Stomach (tissue), 9 donors: ENCODE measurements around the gene ZNF419. TPM values are rescaled to one million over a fixed set of nuclear protein-coding genes. Genes with fewer than 3 reads are reported as not detected.
A peak's percentile ranks its signal among the peaks of the same experiment; 100 is the strongest.
"Not testable (repeated sequence)": the region's sequence is repeated elsewhere in the genome, so short reads cannot be mapped to it uniquely, and the experiment has no call there.

Experiments
- DNase-seq, 2 donors: peaks; one replicate each; pipeline versions ENCODE4 v3.0.0 to v3.0.0-alpha.2; 2013 to 2019
- H3K27ac ChIP-seq, 5 donors: fragments of 200-600 bp in 4 of 5; sonication (generic) in 4 of 5; one replicate each; pipeline ENCODE4 v1.5.1; 2013 to 2019; ENCODE audit warnings: mild to moderate bottlenecking in 1 of 5, moderate library complexity in 1 of 5
- H3K27me3 ChIP-seq, 3 donors: fragments of 200-600 bp; sonication (generic); one replicate each; pipeline ENCODE4 v1.5.1; 2017 to 2019; ENCODE audit warnings: mixed run types in 1 of 3
- H3K36me3 ChIP-seq, 4 donors: fragments of 200-600 bp; sonication (generic); 1 replicate in 3 of 4; 2 replicates in 1 of 4; pipeline ENCODE4 v1.5.1; 2016 to 2019
- H3K4me1 ChIP-seq, 4 donors: fragments of 200-600 bp; sonication (generic); one replicate each; pipeline ENCODE4 v1.5.1; 2016 to 2019
- H3K4me3 ChIP-seq, 4 donors: fragments of 200-600 bp; sonication (generic) in 3 of 4; one replicate each; pipeline ENCODE4 v1.5.1; 2016 to 2019; ENCODE audit warnings: mild to moderate bottlenecking in 1 of 4
- H3K9me3 ChIP-seq, 4 donors: fragments of 200-600 bp; sonication (generic); one replicate each; pipeline ENCODE4 v1.5.1; 2016 to 2019
- EP300 ChIP-seq: sonication (generic); formaldehyde crosslinking; IDR thresholded peaks from one replicate; pipeline ENCODE4 v1.6.1; 2017; ENCODE audit warnings: antibody characterized with exemption
- POLR2A ChIP-seq, 4 donors: fragments of 450-650 bp; IDR thresholded peaks; one replicate each; pipeline ENCODE4 v1.6.1; 2016; ENCODE audit warnings: antibody characterized with exemption in 4 of 4, control low read depth in 2 of 4, mild to moderate bottlenecking in 1 of 4, moderate library complexity in 1 of 4
- POLR2AphosphoS5 ChIP-seq, 3 donors: sonication (generic); formaldehyde crosslinking; IDR thresholded peaks; one replicate each; pipeline ENCODE4 v1.6.1; 2016; ENCODE audit warnings: antibody characterized with exemption in 3 of 3
- WGBS, 5 donors: extraction: QIAGEN DNeasy Blood & Tissue Kit in 3 of 5; methylation state at CpG; one replicate each; pipeline versions ENCODE4 v1.1.5 to v1.1.7; 2013 to 2018; 5-methylcytosine and 5-hydroxymethylcytosine counted together
- intact Hi-C: fragments of 100-400 bp; cut with DNase I; formaldehyde crosslinking; loops from one replicate; pipeline ENCODE4 v1.15.1; 2023; ENCODE audit warnings: low total_unique reads
- polyA plus RNA-seq, 3 donors: library from polyadenylated mRNA; stranded (reverse); fragments of 200-250 nt; gene quantifications; one replicate each; pipeline ENCODE4 v1.2.3, GENCODE V29; 2013
- total RNA-seq, 5 donors: library from RNA; depleted of rRNA; stranded (reverse); fragments of >200 nt; gene quantifications; one replicate each; pipeline versions ENCODE4 v1.1.0 to v1.2.3, GENCODE V29; 2014 to 2016
- TF ChIP-seq, protein P1 (sequence below), 7 experiments: fragments of 450-650 bp in 4 of 7; fragments of 200-600 bp in 3 of 7; sonication (generic) in 3 of 7; IDR thresholded peaks; one replicate each; pipeline ENCODE4 v1.5.1; 2016 to 2019; ENCODE audit warnings: antibody characterized with exemption in 7 of 7, control low read depth in 2 of 7, mild to moderate bottlenecking in 1 of 7
- donor health status: healthy with polysubstance abuse.
- donor health status: Bipolar disorder and iron deficiency.
- donor health status: healthy.

ZNF419 gene
- total and polyA plus RNA-seq, 8 donors = 1.3 to 23.9 (median 4.6) TPM; not detected in 1

- DNase-seq = no peak
- no peak overlapping the region for H3K4me3 ChIP-seq
- H3K27me3 ChIP-seq = no peaks in the 10 kb centered on the region
- peaks cover 6 to 91% (median 65%) of the 10 kb centered on the region in 4 donors for H3K9me3 ChIP-seq
- intact Hi-C loops = no loop called here
- H3K36me3 ChIP-seq = peaks cover 27 to 86% (median 59%) of the 10 kb centered on the region in 4 donors
- peaks cover 0 to 3% (median under 1%) of the 10 kb centered on the region in 4 donors for H3K4me1 ChIP-seq
- no peak overlapping the region for H3K27ac ChIP-seq
- no peak for TF ChIP-seq POLR2AphosphoS5 (IDR thresholded peaks at IDR 0.05)
- TF ChIP-seq, protein P1, sequence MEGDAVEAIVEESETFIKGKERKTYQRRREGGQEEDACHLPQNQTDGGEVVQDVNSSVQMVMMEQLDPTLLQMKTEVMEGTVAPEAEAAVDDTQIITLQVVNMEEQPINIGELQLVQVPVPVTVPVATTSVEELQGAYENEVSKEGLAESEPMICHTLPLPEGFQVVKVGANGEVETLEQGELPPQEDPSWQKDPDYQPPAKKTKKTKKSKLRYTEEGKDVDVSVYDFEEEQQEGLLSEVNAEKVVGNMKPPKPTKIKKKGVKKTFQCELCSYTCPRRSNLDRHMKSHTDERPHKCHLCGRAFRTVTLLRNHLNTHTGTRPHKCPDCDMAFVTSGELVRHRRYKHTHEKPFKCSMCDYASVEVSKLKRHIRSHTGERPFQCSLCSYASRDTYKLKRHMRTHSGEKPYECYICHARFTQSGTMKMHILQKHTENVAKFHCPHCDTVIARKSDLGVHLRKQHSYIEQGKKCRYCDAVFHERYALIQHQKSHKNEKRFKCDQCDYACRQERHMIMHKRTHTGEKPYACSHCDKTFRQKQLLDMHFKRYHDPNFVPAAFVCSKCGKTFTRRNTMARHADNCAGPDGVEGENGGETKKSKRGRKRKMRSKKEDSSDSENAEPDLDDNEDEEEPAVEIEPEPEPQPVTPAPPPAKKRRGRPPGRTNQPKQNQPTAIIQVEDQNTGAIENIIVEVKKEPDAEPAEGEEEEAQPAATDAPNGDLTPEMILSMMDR (IDR thresholded peaks at IDR 0.05) = no peak
- TF ChIP-seq EP300 = no peak
- WGBS, 5 donors = 64 to 91% (median 86%) methylated on average over 4 of the region's 4 CpGs
These were observed 18.6 kb downstream of the ZNF419 start for GRCh38 chr19:57506163-57506562.

DNA sequence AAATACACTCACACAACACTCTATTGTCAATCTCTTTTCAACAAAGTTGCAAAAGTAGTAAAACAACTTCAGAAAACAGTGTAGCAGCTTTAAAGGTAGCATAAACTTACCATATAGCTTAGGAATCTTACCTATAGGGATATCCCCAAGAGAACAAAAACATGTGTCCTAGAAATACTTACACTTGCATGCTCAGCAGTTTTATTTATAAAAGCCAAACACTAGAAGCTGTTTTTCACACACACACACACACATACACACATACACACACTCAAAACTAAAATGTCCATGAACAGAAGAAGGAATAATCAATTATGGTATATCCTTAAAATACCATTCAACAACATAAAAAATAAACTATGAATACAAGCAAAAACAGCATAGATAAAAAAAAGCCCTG is 23.9 kb downstream of the ZNF419 start:
- intact Hi-C loops = no loop called here
- H3K27me3 ChIP-seq = no peaks in the 10 kb centered on the region
- H3K36me3 ChIP-seq = peaks cover 11 to 73% (median 46%) of the 10 kb centered on the region in 4 donors
- peaks cover 17 to 96% (median 81%) of the 10 kb centered on the region in 4 donors for H3K9me3 ChIP-seq
- no peak for TF ChIP-seq POLR2A (IDR thresholded peaks at IDR 0.05)
- no peak for TF ChIP-seq POLR2AphosphoS5 (IDR thresholded peaks at IDR 0.05)
- TF ChIP-seq, protein P1 (IDR thresholded peaks at IDR 0.05) = no peak
- no peak for TF ChIP-seq EP300
- H3K27ac ChIP-seq = no peak overlapping the region
- no peak overlapping the region for H3K4me3 ChIP-seq
- H3K4me1 ChIP-seq = no peaks in the 10 kb centered on the region
- DNase-seq = no peak

GRCh38 chr19:57512845-57513244 is 25.3 kb downstream of the ZNF419 start:
- peak in 1 of 2 donors; percentile 13 for DNase-seq
- TF ChIP-seq POLR2A (IDR thresholded peaks at IDR 0.05) = no peak
- no peaks in the 10 kb centered on the region for H3K27me3 ChIP-seq
- no peak overlapping the region for H3K27ac ChIP-seq
- no peaks in the 10 kb centered on the region for H3K4me1 ChIP-seq
- intact Hi-C loops = no loop called here
- peaks cover 0 to 73% (median 39%) of the 10 kb centered on the region in 4 donors for H3K36me3 ChIP-seq
- 94 to 99% (median 94%) methylated on average over 6 of the region's 6 CpGs for WGBS, 5 donors
- no peak overlapping the region for H3K4me3 ChIP-seq
- H3K9me3 ChIP-seq = peaks cover 14 to 96% (median 76%) of the 10 kb centered on the region in 4 donors

DNA sequence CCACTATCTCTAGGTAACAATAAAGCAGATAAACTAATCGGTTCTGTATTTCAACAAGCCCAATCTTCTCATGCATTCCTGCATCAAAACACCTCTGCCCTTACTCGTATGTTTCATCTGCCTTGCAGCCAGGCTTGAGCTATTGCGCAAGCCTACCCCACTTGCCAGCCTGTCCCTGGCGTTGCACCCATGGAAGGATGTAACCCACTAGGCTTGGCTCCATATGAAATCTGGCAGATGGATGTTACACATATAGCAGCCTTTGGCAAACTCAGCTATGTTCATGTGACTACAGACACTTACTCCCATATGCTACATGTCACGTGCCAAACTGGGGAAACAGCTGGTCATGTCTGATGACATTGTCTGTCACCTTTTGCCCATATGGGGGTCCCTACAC is 27.7 kb downstream of the ZNF419 start:
- Histone ChIP-seq H3K4me1 (no peaks in the 10 kb centered on the region), H3K27ac (no peak overlapping the region), H3K9me3 (peaks cover 14 to 96% (median 75%) of the 10 kb centered on the region in 4 donors), H3K4me3 (no peak overlapping the region), H3K36me3 (peaks cover 0 to 61% (median 38%) of the 10 kb centered on the region in 4 donors), H3K27me3 (no peaks in the 10 kb centered on the region)
- WGBS, 5 donors = 78 to 92% (median 91%) methylated on average over 5 of the region's 5 CpGs
- intact Hi-C loops = no loop called here
- no peak for TF ChIP-seq POLR2A (IDR thresholded peaks at IDR 0.05)
- DNase-seq = no peak

- H3K4me1 ChIP-seq, H3K27me3 ChIP-seq, H3K27ac ChIP-seq, DNase-seq, intact Hi-C loops, H3K4me3 ChIP-seq: not testable (repeated sequence)
- H3K9me3 ChIP-seq = peaks cover 8 to 94% (median 62%) of the 10 kb centered on the region in 4 donors
- WGBS, 5 donors = 83 to 89% (median 85%) methylated on average over 4 of the region's 4 CpGs
- peaks cover 0 to 57% (median 36%) of the 10 kb centered on the region in 4 donors for H3K36me3 ChIP-seq
These were observed 30.5 kb downstream of the ZNF419 start for GRCh38 chr19:57518021-57518420.

GRCh38 chr19:57527136-57527881 is 39.8 kb downstream of the ZNF419 start, which contains the start of gene ZNF549:
Gene ZNF549 (plus strand): TSS chr19:57527356. CDS start chr19:57527574, 218 bp downstream.
- H3K4me1 ChIP-seq = peaks cover 5 to 20% (median 15%) of the 10 kb centered on the region in 4 donors
- H3K27me3 ChIP-seq = no peaks in the 10 kb centered on the region
- H3K27ac ChIP-seq = peak within 1 kb of the TSS; percentile 76 to 88 (median 81)
- TF ChIP-seq, protein P1 (IDR thresholded peaks at IDR 0.05) = no peak
- peak; percentile 53 to 78 (median 56) for TF ChIP-seq POLR2AphosphoS5 (IDR thresholded peaks at IDR 0.05)
- WGBS, 5 donors = 0 to 4% (median 2%) methylated on average over 35 to 64 of the region's 64 CpGs
- DNase-seq = peak; percentile 89 to 98
- H3K4me3 ChIP-seq = peak within 1 kb of the TSS; percentile 73 to 86 (median 81)
- H3K9me3 ChIP-seq = peaks cover 8 to 47% (median 34%) of the 10 kb centered on the region in 4 donors
- H3K36me3 ChIP-seq = peaks cover 0 to 28% (median 22%) of the 10 kb centered on the region in 4 donors
- intact Hi-C loops = no loop called here
